ENCODE results near the gene MYO1D. TPM values are rescaled to one million over a fixed set of nuclear protein-coding genes. Genes with fewer than 3 reads are reported as not detected.

The MYO1D gene
- total RNA-seq, 2 donors from 2014 or later = 42.9 to 43.7 TPM

GRCh38 chr17:32660496-32660985, 216.4 kb downstream of the MYO1D start:
- no peak overlapping the region for H3K9ac ChIP-seq (ENCODE audit: extremely low read depth, low read length, poor library complexity, severe bottlenecking)
- peaks cover 3% of the 10 kb centered on the region for H3K4me1 ChIP-seq (ENCODE audit: control insufficient read depth, insufficient read depth, low read length)
- H3K9me3 Mint-ChIP-seq = no peaks in the 10 kb centered on the region
- no peaks in the 10 kb centered on the region for H3K27me3 ChIP-seq (ENCODE audit: control insufficient read depth, insufficient read depth, low read length, poor library complexity, severe bottlenecking)
- 93 to 95% methylated on average over 2 to 5 of the region's 5 CpGs for WGBS, 2 experiments (ENCODE audit: insufficient coverage in 1 of 2, insufficient read length in 1 of 2)
- H3K27ac ChIP-seq (ENCODE audit: low read depth, low read length) = no peak overlapping the region
- no peak for DNase-seq
- peaks cover 27% of the 10 kb centered on the region for H3K36me3 Mint-ChIP-seq (ENCODE audit: low read depth)
- no peaks in the 10 kb centered on the region for H3K9me3 ChIP-seq (ENCODE audit: control insufficient read depth, low read length)
- peaks cover 10% of the 10 kb centered on the region for H3K36me3 ChIP-seq (ENCODE audit: control insufficient read depth, insufficient read depth, low read length)
- no peak overlapping the region for H3K27ac Mint-ChIP-seq
- H3K4me1 Mint-ChIP-seq = peaks cover 5% of the 10 kb centered on the region
- H3K4me3 ChIP-seq (ENCODE audit: low read length) = no peak overlapping the region
- H3K27me3 Mint-ChIP-seq (ENCODE audit: insufficient read depth) = no peaks in the 10 kb centered on the region
- TF ChIP-seq CTCF (conservative IDR thresholded peaks at IDR 0.05) = no peak
- H3K4me3 Mint-ChIP-seq = no peak overlapping the region

GRCh38 chr17:32659419-32659842, 217.5 kb downstream of the MYO1D start:
- peaks cover 1% of the 10 kb centered on the region for H3K4me1 Mint-ChIP-seq

GRCh38 chr17:32658470-32659418, 218.2 kb downstream of the MYO1D start:
- H3K27ac ChIP-seq (ENCODE audit: low read depth, low read length) = no peak overlapping the region
- WGBS, 2 experiments (ENCODE audit: insufficient coverage in 1 of 2, insufficient read length in 1 of 2) = 90 to 91% methylated on average over 16 to 21 of the region's 23 CpGs
- no peak for TF ChIP-seq CTCF (conservative IDR thresholded peaks at IDR 0.05)
- Mint-ChIP-seq H3K36me3 (ENCODE audit: low read depth) (peaks cover 34% of the 10 kb centered on the region), H3K27ac (no peak overlapping the region), H3K27me3 (ENCODE audit: insufficient read depth) (no peaks in the 10 kb centered on the region), H3K4me1 (no peaks in the 10 kb centered on the region), H3K4me3 (no peak overlapping the region), H3K9me3 (no peaks in the 10 kb centered on the region)
- no peaks in the 10 kb centered on the region for H3K4me1 ChIP-seq (ENCODE audit: control insufficient read depth, insufficient read depth, low read length)
- no peak for DNase-seq
- no peaks in the 10 kb centered on the region for H3K9me3 ChIP-seq (ENCODE audit: control insufficient read depth, low read length)
- H3K36me3 ChIP-seq (ENCODE audit: control insufficient read depth, insufficient read depth, low read length) = peaks cover 14% of the 10 kb centered on the region
- no peak overlapping the region for H3K4me3 ChIP-seq (ENCODE audit: low read length)
- no peaks in the 10 kb centered on the region for H3K27me3 ChIP-seq (ENCODE audit: control insufficient read depth, insufficient read depth, low read length, poor library complexity, severe bottlenecking)
- no peak overlapping the region for H3K9ac ChIP-seq (ENCODE audit: extremely low read depth, low read length, poor library complexity, severe bottlenecking)

More at GRCh38 chr17:32659419-32659842, 217.5 kb downstream of the MYO1D start:
- H3K9me3 ChIP-seq (ENCODE audit: control insufficient read depth, low read length) = no peaks in the 10 kb centered on the region
- Mint-ChIP-seq H3K4me3 (no peak overlapping the region), H3K36me3 (ENCODE audit: low read depth) (peaks cover 32% of the 10 kb centered on the region), H3K9me3 (no peaks in the 10 kb centered on the region), H3K27ac (no peak overlapping the region), H3K27me3 (ENCODE audit: insufficient read depth) (no peaks in the 10 kb centered on the region)
- no peak overlapping the region for H3K9ac ChIP-seq (ENCODE audit: extremely low read depth, low read length, poor library complexity, severe bottlenecking)
- H3K27me3 ChIP-seq (ENCODE audit: control insufficient read depth, insufficient read depth, low read length, poor library complexity, severe bottlenecking) = no peaks in the 10 kb centered on the region
- H3K4me1 ChIP-seq (ENCODE audit: control insufficient read depth, insufficient read depth, low read length) = peaks cover 2% of the 10 kb centered on the region
- H3K27ac ChIP-seq (ENCODE audit: low read depth, low read length) = no peak overlapping the region
- peak; percentile 95 for DNase-seq
- peak; percentile 95 for TF ChIP-seq CTCF (conservative IDR thresholded peaks at IDR 0.05)
- WGBS, 2 experiments (ENCODE audit: insufficient coverage in 1 of 2, insufficient read length in 1 of 2) = 51 to 61% methylated on average over 3 to 5 of the region's 5 CpGs
- H3K36me3 ChIP-seq (ENCODE audit: control insufficient read depth, insufficient read depth, low read length) = peaks cover 10% of the 10 kb centered on the region
- no peak overlapping the region for H3K4me3 ChIP-seq (ENCODE audit: low read length)
